ENCODE data around the gene KDM2A.

KDM2A gene

DNA sequence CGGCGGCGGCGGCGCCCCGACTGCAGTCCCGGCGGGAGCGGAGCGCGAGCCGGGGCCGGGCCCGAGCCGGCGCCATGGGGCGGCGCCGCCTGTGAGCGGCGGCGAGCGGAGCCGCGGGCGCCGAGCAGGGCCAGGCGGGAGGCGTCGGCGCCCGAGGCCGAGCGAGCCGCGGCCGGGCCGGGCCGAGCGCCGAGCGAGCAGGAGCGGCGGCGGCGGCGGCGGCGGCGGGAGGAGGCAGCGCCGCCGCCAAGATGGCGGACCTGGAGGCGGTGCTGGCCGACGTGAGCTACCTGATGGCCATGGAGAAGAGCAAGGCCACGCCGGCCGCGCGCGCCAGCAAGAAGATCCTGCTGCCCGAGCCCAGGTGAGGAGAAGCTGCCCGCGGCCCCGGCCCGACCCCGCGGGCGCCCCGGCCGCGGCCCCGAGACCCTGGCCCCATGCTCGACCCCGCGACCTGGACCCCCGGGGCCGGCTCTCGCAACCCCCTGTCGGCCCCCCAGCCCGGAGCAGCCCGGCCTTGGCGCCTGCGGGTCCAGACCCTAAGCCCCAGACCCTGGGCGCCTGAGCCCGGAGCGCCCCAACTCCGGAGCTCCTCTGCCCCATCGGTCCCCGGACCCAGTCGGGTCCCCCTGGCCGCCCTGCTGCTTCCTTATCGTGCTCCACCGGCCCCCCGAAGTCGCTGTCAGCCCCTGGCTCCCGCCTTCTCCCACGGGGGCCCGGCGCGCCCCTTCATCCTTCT is 147.6 kb downstream of the KDM2A start, which contains the start of gene GRK2:
Gene GRK2, plus strand, starts transcription at position 25 of the 739 bp plus-strand sequence. Its CDS starts 227 bp downstream, at position 252.
- Histone ChIP-seq H3K9ac (ENCODE audit: low read depth, low read length, poor library complexity, severe bottlenecking) (peak within 1 kb of the TSS; percentile 94), H3K9me3 (ENCODE audit: insufficient read depth, low read depth, low read length) (no peaks in the 10 kb centered on the region), H3K9me2 (replicated peaks; ENCODE audit: low read depth, low read length) (no peaks in the 10 kb centered on the region), H3K4me1 (ENCODE audit: insufficient read depth, low read length, poor library complexity, severe bottlenecking) (peaks cover 43% of the 10 kb centered on the region), H3K36me3 (ENCODE audit: insufficient read depth, low read length) (no peaks in the 10 kb centered on the region), H3K79me2 (ENCODE audit: insufficient read depth, low read length) (peaks cover 51% of the 10 kb centered on the region), H3K4me3 (ENCODE audit: low read length, poor library complexity, severe bottlenecking) (peak within 1 kb of the TSS; percentile 90), H3F3A (ENCODE audit: low read depth) (peaks cover 13% of the 10 kb centered on the region), H3K27me3 (ENCODE audit: insufficient read depth, low read length, poor library complexity, severe bottlenecking) (no peaks in the 10 kb centered on the region), H2AFZ (ENCODE audit: low read length) (peak within 1 kb of the TSS; percentile 20; the same call in 1 of the 2 replicates), H4K20me1 (ENCODE audit: insufficient read depth, low read length, poor library complexity, severe bottlenecking) (peaks cover 38% of the 10 kb centered on the region), H3K4me2 (ENCODE audit: low read depth, low read length, poor library complexity, severe bottlenecking) (peak within 1 kb of the TSS; percentile 97)
- TF ChIP-seq EZH2phosphoT487 (IDR thresholded peaks at IDR 0.05; ENCODE audit: borderline replicate concordance) (no peak), CTCF (conservative IDR thresholded peaks at IDR 0.05; ENCODE audit: low read length) (no peak)

- Histone ChIP-seq H3K4me1 (ENCODE audit: insufficient read depth, low read length, poor library complexity, severe bottlenecking) (peaks cover 45% of the 10 kb centered on the region), H3K4me2 (ENCODE audit: low read depth, low read length, poor library complexity, severe bottlenecking) (peak overlapping the region; percentile 97), H2AFZ (ENCODE audit: low read length) (no peak overlapping the region), H4K20me1 (ENCODE audit: insufficient read depth, low read length, poor library complexity, severe bottlenecking) (peaks cover 43% of the 10 kb centered on the region), H3K79me2 (ENCODE audit: insufficient read depth, low read length) (peaks cover 60% of the 10 kb centered on the region), H3K9me3 (ENCODE audit: insufficient read depth, low read depth, low read length) (no peaks in the 10 kb centered on the region), H3F3A (ENCODE audit: low read depth) (peaks cover 13% of the 10 kb centered on the region), H3K4me3 (ENCODE audit: low read length, poor library complexity, severe bottlenecking) (peak overlapping the region; percentile 90), H3K36me3 (ENCODE audit: insufficient read depth, low read length) (no peaks in the 10 kb centered on the region), H3K27me3 (ENCODE audit: insufficient read depth, low read length, poor library complexity, severe bottlenecking) (no peaks in the 10 kb centered on the region), H3K9me2 (replicated peaks; ENCODE audit: low read depth, low read length) (no peaks in the 10 kb centered on the region), H3K9ac (ENCODE audit: low read depth, low read length, poor library complexity, severe bottlenecking) (peak overlapping the region; percentile 94)
- TF ChIP-seq EZH2phosphoT487 (IDR thresholded peaks at IDR 0.05; ENCODE audit: borderline replicate concordance) (no peak), CTCF (conservative IDR thresholded peaks at IDR 0.05; ENCODE audit: low read length) (peak; percentile 22; the same call in 1 of the 2 replicates)
Observed at GRCh38 chr11:67267188-67268080, 148.4 kb downstream of the KDM2A start.

DNA sequence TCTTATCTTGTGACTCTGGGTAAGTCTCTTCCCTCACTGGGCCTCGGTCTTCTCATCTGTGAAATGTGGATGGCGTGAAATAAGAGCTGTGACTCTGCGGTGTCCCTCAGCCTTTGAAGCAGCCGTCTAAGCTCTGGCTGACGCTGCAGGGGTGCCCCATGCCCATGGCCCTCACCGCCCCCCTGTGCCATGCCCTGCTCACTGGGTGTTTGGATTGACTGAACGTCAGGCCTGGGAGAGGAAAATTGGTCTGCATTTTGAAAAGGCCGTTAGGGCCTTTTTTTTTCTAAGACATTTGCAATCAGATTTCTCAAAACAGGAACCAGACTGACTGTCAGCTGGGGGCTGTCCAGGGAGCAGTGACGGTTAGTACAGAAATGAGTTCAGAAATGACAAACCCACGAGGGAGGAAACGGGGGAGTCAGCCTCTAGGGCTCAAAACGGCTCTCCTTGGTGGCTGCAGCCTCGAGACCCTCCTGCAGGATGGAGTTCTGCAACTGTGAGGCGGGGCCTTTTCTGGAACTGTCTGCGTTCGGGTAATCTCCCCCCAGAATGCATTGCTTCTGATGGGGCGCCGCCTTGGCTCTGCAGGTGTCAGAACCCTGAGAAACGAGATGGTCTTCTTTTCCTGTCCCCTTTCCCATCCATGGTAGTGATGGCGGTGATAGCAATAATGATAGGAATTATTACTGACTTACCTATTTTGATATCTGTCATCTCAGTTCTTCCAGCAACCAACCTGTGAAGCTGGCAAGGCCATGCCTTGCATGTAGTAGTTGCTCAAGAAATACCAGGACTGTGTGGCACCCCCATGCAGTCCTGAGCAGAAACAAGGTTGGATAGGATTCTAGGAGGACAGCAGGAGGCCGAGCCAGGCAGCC is 149.3 kb downstream of the KDM2A start:
- Histone ChIP-seq H3K36me3 (ENCODE audit: insufficient read depth, low read length) (no peaks in the 10 kb centered on the region), H3K4me3 (ENCODE audit: low read length, poor library complexity, severe bottlenecking) (peak overlapping the region; percentile 90), H3K9ac (ENCODE audit: low read depth, low read length, poor library complexity, severe bottlenecking) (peak overlapping the region; percentile 94), H3K9me3 (ENCODE audit: insufficient read depth, low read depth, low read length) (no peaks in the 10 kb centered on the region), H3K27me3 (ENCODE audit: insufficient read depth, low read length, poor library complexity, severe bottlenecking) (no peaks in the 10 kb centered on the region), H4K20me1 (ENCODE audit: insufficient read depth, low read length, poor library complexity, severe bottlenecking) (peaks cover 50% of the 10 kb centered on the region), H3K79me2 (ENCODE audit: insufficient read depth, low read length) (peaks cover 68% of the 10 kb centered on the region), H2AFZ (ENCODE audit: low read length) (no peak overlapping the region), H3K4me2 (ENCODE audit: low read depth, low read length, poor library complexity, severe bottlenecking) (peak overlapping the region; percentile 97), H3K4me1 (ENCODE audit: insufficient read depth, low read length, poor library complexity, severe bottlenecking) (peaks cover 46% of the 10 kb centered on the region), H3F3A (ENCODE audit: low read depth) (peaks cover 13% of the 10 kb centered on the region), H3K9me2 (replicated peaks; ENCODE audit: low read depth, low read length) (no peaks in the 10 kb centered on the region)
- TF ChIP-seq CTCF (conservative IDR thresholded peaks at IDR 0.05; ENCODE audit: low read length) (no peak), EZH2phosphoT487 (IDR thresholded peaks at IDR 0.05; ENCODE audit: borderline replicate concordance) (no peak)
